Endodermal cell (in vitro differentiated cells): ENCODE results near the gene BTBD9. TPM values are rescaled to one million over a fixed set of nuclear protein-coding genes. Genes with fewer than 3 reads are reported as not detected.
A peak's percentile ranks its signal among the peaks of the same experiment; 100 is the strongest.

ENCODE experiments used
- DNase-seq: peaks from one replicate; pipeline ENCODE4 v3.0.0-alpha.2; 2017
- H3K27ac ChIP-seq: 2 replicates; pipeline ENCODE4 v1.5.1; 2013; ENCODE audit warnings: mild to moderate bottlenecking, low read depth, low read length, moderate library complexity
- H3K27me3 ChIP-seq: 2 replicates; pipeline ENCODE4 v1.6.1; 2013; ENCODE audit warnings: mild to moderate bottlenecking, low read length, moderate library complexity; ENCODE audit not compliant: insufficient read depth, control insufficient read depth, poor library complexity, severe bottlenecking
- H3K36me3 ChIP-seq: 2 replicates; pipeline ENCODE4 v1.7.0; 2013; ENCODE audit warnings: mild to moderate bottlenecking, low read length, moderate library complexity; ENCODE audit not compliant: control insufficient read depth, insufficient read depth
- H3K4me1 ChIP-seq: one replicate; pipeline ENCODE4 v1.7.0; 2013; ENCODE audit warnings: low read length; ENCODE audit not compliant: control insufficient read depth, insufficient read depth
- H3K4me3 ChIP-seq: 2 replicates; pipeline ENCODE4 v1.5.1; 2013; ENCODE audit warnings: mild to moderate bottlenecking, low read length, moderate library complexity
- H3K9ac ChIP-seq: 2 replicates; pipeline ENCODE4 v1.6.1; 2013; ENCODE audit warnings: mild to moderate bottlenecking, low read length, moderate library complexity; ENCODE audit not compliant: poor library complexity, severe bottlenecking; ENCODE audit errors: extremely low read depth
- H3K9me3 ChIP-seq: 2 replicates; pipeline ENCODE4 v1.6.1; 2013; ENCODE audit warnings: mild to moderate bottlenecking, low read length, moderate library complexity; ENCODE audit not compliant: control insufficient read depth
- H3K27ac Mint-ChIP-seq: 2 replicates; pipeline ENCODE4 v1.8.0; 2020; ENCODE audit warnings: mixed read lengths
- H3K27me3 Mint-ChIP-seq: 2 replicates; pipeline ENCODE4 v1.8.0; 2021; ENCODE audit warnings: mild to moderate bottlenecking, mixed read lengths; ENCODE audit not compliant: insufficient read depth
- H3K36me3 Mint-ChIP-seq: 2 replicates; pipeline ENCODE4 v1.8.0; 2020; ENCODE audit warnings: low read depth, mixed read lengths
- H3K4me1 Mint-ChIP-seq: 2 replicates; pipeline ENCODE4 v1.8.0; 2020; ENCODE audit warnings: mixed read lengths
- H3K4me3 Mint-ChIP-seq: 2 replicates; pipeline ENCODE4 v1.8.0; 2020; ENCODE audit warnings: mild to moderate bottlenecking, moderate library complexity, mixed read lengths
- H3K9me3 Mint-ChIP-seq: 2 replicates; pipeline ENCODE4 v1.8.0; 2020; ENCODE audit warnings: mild to moderate bottlenecking, mixed read lengths
- CTCF ChIP-seq: fragments of 200-600 bp; sonication (generic); conservative IDR thresholded peaks from 2 replicates; pipeline ENCODE4 v1.5.0; 2021; ENCODE audit warnings: antibody characterized with exemption, mild to moderate bottlenecking
- WGBS, 2 experiments: methylation state at CpG; one replicate each; pipeline versions ENCODE4 v1.1.5 to v1.1.7; 2013; ENCODE audit warnings: missing lambda C conversion rate in 2 of 2, mixed read lengths in 1 of 2; ENCODE audit not compliant: insufficient coverage in 1 of 2, insufficient read length in 1 of 2; 5-methylcytosine and 5-hydroxymethylcytosine counted together
- total RNA-seq, 2 donors: library from RNA; stranded (reverse); fragmentation: NEBNext Ultra II Directional in 1 of 2; extraction: Animal tissue kit (Norgen Biotek cat#: 25700) in 1 of 2; gene quantifications; 2 replicates in 1 of 2; 3 replicates in 1 of 2; pipeline ENCODE4 v1.2.1, GENCODE V29; 2021

The BTBD9 gene
- total RNA-seq, 2 donors from 2014 or later, result 7.6 to 12.3 TPM

DNA sequence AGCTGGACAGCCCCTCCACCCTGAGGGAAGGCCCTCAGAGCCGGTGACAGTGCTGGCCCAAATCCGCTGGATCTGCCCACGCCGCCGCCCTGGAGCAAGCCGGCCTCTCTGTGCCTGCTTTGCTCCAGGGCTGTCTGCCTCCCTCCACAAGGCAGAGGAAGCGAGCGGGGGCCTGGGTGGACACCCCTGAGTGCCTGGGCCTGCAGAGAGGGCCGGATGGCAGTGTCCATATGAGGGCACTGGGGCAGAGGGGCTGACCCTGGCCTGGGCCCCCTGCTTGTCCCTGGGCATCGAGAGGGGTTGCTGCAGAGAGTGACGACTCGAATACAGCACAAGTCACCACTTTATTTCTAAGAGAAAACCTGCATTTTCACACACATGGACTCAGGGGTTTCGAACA, 471.6 kb downstream of the BTBD9 start:
- no peak overlapping the region for H3K27ac ChIP-seq
- H3K27ac Mint-ChIP-seq, result no peak overlapping the region
- no peaks in the 10 kb centered on the region for H3K4me1 ChIP-seq
- no peaks in the 10 kb centered on the region for H3K9me3 ChIP-seq
- no peak overlapping the region for H3K4me3 ChIP-seq
- no peak overlapping the region for H3K9ac ChIP-seq
- peaks cover 2% of the 10 kb centered on the region for H3K36me3 Mint-ChIP-seq
- no peak for DNase-seq
- 94 to 100% methylated on average over 6 to 13 of the region's 13 CpGs for WGBS, 2 experiments
- H3K27me3 ChIP-seq, result no peaks in the 10 kb centered on the region
- H3K9me3 Mint-ChIP-seq, result no peaks in the 10 kb centered on the region
- peaks cover 26% of the 10 kb centered on the region for H3K4me1 Mint-ChIP-seq
- no peaks in the 10 kb centered on the region for H3K36me3 ChIP-seq
- no peak overlapping the region for H3K4me3 Mint-ChIP-seq
- no peaks in the 10 kb centered on the region for H3K27me3 Mint-ChIP-seq
- TF ChIP-seq CTCF, result no peak

DNA sequence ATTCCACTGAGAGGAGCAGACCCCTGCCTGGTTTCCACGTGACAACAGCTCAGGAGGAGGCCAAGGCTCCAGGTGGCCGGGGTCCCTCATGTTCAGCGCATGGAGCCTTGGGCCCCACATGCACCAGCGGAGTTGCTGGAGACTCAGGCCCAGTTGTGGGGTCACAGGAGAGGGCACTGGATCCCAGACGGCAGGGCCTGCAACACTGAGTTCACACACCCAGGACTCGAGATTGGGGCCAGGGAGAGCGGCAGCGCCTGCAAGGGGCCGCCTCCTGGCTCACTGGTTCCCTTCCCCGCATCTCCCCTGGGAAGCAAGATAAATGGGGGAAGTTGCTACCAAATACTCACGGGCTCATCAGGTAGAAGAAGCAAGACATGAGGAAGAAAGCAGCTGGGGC, 472.1 kb downstream of the BTBD9 start:
- Histone ChIP-seq H3K27ac (no peak overlapping the region), H3K27me3 (no peaks in the 10 kb centered on the region), H3K4me3 (no peak overlapping the region), H3K36me3 (no peaks in the 10 kb centered on the region), H3K9me3 (no peaks in the 10 kb centered on the region), H3K9ac (no peak overlapping the region), H3K4me1 (no peaks in the 10 kb centered on the region)
- no peak for DNase-seq
- 91% methylated on average over 8 to 11 of the region's 11 CpGs for WGBS, 2 experiments
- no peaks in the 10 kb centered on the region for H3K27me3 Mint-ChIP-seq
- H3K4me3 Mint-ChIP-seq, result no peak overlapping the region
- no peak for TF ChIP-seq CTCF
- H3K9me3 Mint-ChIP-seq, result no peaks in the 10 kb centered on the region
- H3K4me1 Mint-ChIP-seq, result peaks cover 26% of the 10 kb centered on the region
- H3K27ac Mint-ChIP-seq, result peak overlapping the region; percentile 44
- peaks cover 2% of the 10 kb centered on the region for H3K36me3 Mint-ChIP-seq

GRCh38 chr6:38166411-38167240, 473.1 kb downstream of the BTBD9 start:
- 90 to 96% methylated on average over 7 to 29 of the region's 32 CpGs for WGBS, 2 experiments
- no peaks in the 10 kb centered on the region for H3K27me3 ChIP-seq
- H3K27ac Mint-ChIP-seq, result no peak overlapping the region
- no peak overlapping the region for H3K27ac ChIP-seq
- H3K27me3 Mint-ChIP-seq, result no peaks in the 10 kb centered on the region
- H3K9ac ChIP-seq, result no peak overlapping the region
- H3K36me3 ChIP-seq, result no peaks in the 10 kb centered on the region
- no peaks in the 10 kb centered on the region for H3K4me1 ChIP-seq
- H3K9me3 Mint-ChIP-seq, result no peaks in the 10 kb centered on the region
- H3K4me1 Mint-ChIP-seq, result peaks cover 30% of the 10 kb centered on the region
- TF ChIP-seq CTCF, result no peak
- no peak overlapping the region for H3K4me3 ChIP-seq
- H3K9me3 ChIP-seq, result no peaks in the 10 kb centered on the region
- no peak overlapping the region for H3K4me3 Mint-ChIP-seq
- peaks cover 2% of the 10 kb centered on the region for H3K36me3 Mint-ChIP-seq
- no peak for DNase-seq
